H9 (cell line): ENCODE results near the gene FMNL1. TPM values are rescaled to one million over a fixed set of nuclear protein-coding genes. Genes with fewer than 3 reads are reported as not detected.

Experiments used
- DNase-seq: peaks from one replicate; pipeline ENCODE4 v3.0.0-alpha.2; 2017
- H2AFZ ChIP-seq: one replicate; pipeline ENCODE4 v1.6.1; 2013; ENCODE audit warnings: mild to moderate bottlenecking, low read length, control low read depth, moderate library complexity
- H2AK5ac ChIP-seq: 2 replicates; pipeline ENCODE4 v1.6.1; 2013; ENCODE audit warnings: low read length, control low read depth, mixed read lengths; ENCODE audit not compliant: insufficient read length
- H2BK120ac ChIP-seq: one replicate; pipeline ENCODE4 v1.6.1; 2013; ENCODE audit warnings: low read depth, mild to moderate bottlenecking, low read length, control low read depth, inconsistent platforms; ENCODE audit not compliant: poor library complexity, severe bottlenecking
- H2BK12ac ChIP-seq: 2 replicates; pipeline ENCODE4 v1.6.1; 2013; ENCODE audit warnings: low read length, control low read depth, mixed read lengths, low read depth; ENCODE audit not compliant: insufficient read length
- H2BK15ac ChIP-seq: 2 replicates; pipeline ENCODE4 v1.6.1; 2013; ENCODE audit warnings: low read depth, low read length, control low read depth
- H2BK20ac ChIP-seq: one replicate; pipeline ENCODE4 v1.6.1; 2013; ENCODE audit warnings: low read depth, mild to moderate bottlenecking, low read length, control low read depth, inconsistent platforms; ENCODE audit not compliant: poor library complexity, severe bottlenecking
- H2BK5ac ChIP-seq: 2 replicates; pipeline ENCODE4 v1.6.1; 2013; ENCODE audit warnings: low read length, control low read depth, mixed read lengths; ENCODE audit not compliant: insufficient read length
- H3K14ac ChIP-seq: 2 replicates; pipeline ENCODE4 v1.6.1; 2013; ENCODE audit warnings: low read length, control low read depth; ENCODE audit not compliant: insufficient read depth
- H3K18ac ChIP-seq: 2 replicates; pipeline ENCODE4 v1.6.1; 2013; ENCODE audit warnings: low read depth, mild to moderate bottlenecking, mixed read lengths, low read length, control low read depth; ENCODE audit not compliant: insufficient read length
- H3K23ac ChIP-seq: 2 replicates; pipeline ENCODE4 v1.6.1; 2013; ENCODE audit warnings: low read length, control low read depth, mixed read lengths, low read depth; ENCODE audit not compliant: insufficient read length
- H3K23me2 ChIP-seq: 2 replicates; pipeline ENCODE4 v1.6.1; 2013; ENCODE audit warnings: low read depth, mild to moderate bottlenecking, mixed read lengths, low read length, control low read depth; ENCODE audit not compliant: insufficient read length, poor library complexity, severe bottlenecking
- H3K27ac ChIP-seq: 2 replicates; pipeline ENCODE4 v1.5.1; 2013; ENCODE audit warnings: low read length, control low read depth, mixed read lengths, low read depth; ENCODE audit not compliant: insufficient read length
- H3K27me3 ChIP-seq: 2 replicates; pipeline ENCODE4 v1.6.1; 2013; ENCODE audit warnings: low read length, control low read depth, inconsistent platforms; ENCODE audit not compliant: insufficient read depth
- H3K4ac ChIP-seq: 2 replicates; pipeline ENCODE4 v1.6.1; 2013; ENCODE audit warnings: low read depth, mild to moderate bottlenecking, control low read depth, inconsistent platforms, low read length, moderate library complexity
- H3K4me1 ChIP-seq: 2 replicates; pipeline ENCODE4 v1.6.1; 2013; ENCODE audit warnings: low read length, control low read depth, inconsistent platforms; ENCODE audit not compliant: insufficient read depth
- H3K4me2 ChIP-seq: 2 replicates; pipeline ENCODE4 v1.6.1; 2013; ENCODE audit warnings: low read length, control low read depth, mixed read lengths; ENCODE audit not compliant: insufficient read length, insufficient read depth
- H3K56ac ChIP-seq: 2 replicates; pipeline ENCODE4 v1.6.1; 2013; ENCODE audit warnings: low read depth, mild to moderate bottlenecking, mixed read lengths, low read length, control low read depth; ENCODE audit not compliant: insufficient read length
- H3K79me1 ChIP-seq: 2 replicates; pipeline ENCODE4 v1.6.1; 2013; ENCODE audit warnings: low read depth, mild to moderate bottlenecking, moderate library complexity, low read length, control low read depth, inconsistent platforms; ENCODE audit not compliant: insufficient read depth, poor library complexity, severe bottlenecking
- H3K79me2 ChIP-seq: 2 replicates; pipeline ENCODE4 v1.6.1; 2013; ENCODE audit warnings: low read length, control low read depth, inconsistent platforms; ENCODE audit not compliant: insufficient read depth
- H3K9ac ChIP-seq: 2 replicates; pipeline ENCODE4 v1.6.1; 2013; ENCODE audit warnings: low read length, control low read depth, mixed read lengths; ENCODE audit not compliant: insufficient read length; ENCODE audit errors: extremely low read depth
- H3K9me3 ChIP-seq: one replicate; pipeline ENCODE4 v1.6.1; 2013; ENCODE audit warnings: low read depth, low read length, inconsistent platforms; ENCODE audit not compliant: control insufficient read depth
- H3T11ph ChIP-seq: one replicate; pipeline ENCODE4 v1.6.1; 2013; ENCODE audit warnings: mild to moderate bottlenecking, low read length, control low read depth, inconsistent platforms
- H4K20me1 ChIP-seq: one replicate; pipeline ENCODE4 v1.6.1; 2013; ENCODE audit not compliant: control insufficient read depth, insufficient read length, insufficient read depth
- H4K5ac ChIP-seq: 2 replicates; pipeline ENCODE4 v1.6.1; 2013; ENCODE audit warnings: low read depth, mild to moderate bottlenecking, mixed read lengths, low read length, control low read depth; ENCODE audit not compliant: insufficient read length
- H4K8ac ChIP-seq: replicated peaks from 2 replicates; pipeline ENCODE4 v1.6.1; 2013; ENCODE audit warnings: low read length, control low read depth, mixed read lengths, low read depth; ENCODE audit not compliant: insufficient read length
- H4K91ac ChIP-seq: 2 replicates; pipeline ENCODE4 v1.6.1; 2013; ENCODE audit warnings: low read depth, mild to moderate bottlenecking, moderate library complexity, mixed read lengths, low read length, control low read depth; ENCODE audit not compliant: insufficient read length
- H3K27ac Mint-ChIP-seq, 3 experiments: 2 replicates in 2 of 3; 3 replicates in 1 of 3; pipeline ENCODE4 v1.8.0; 2020 to 2021; ENCODE audit warnings: mixed read lengths in 3 of 3, mild to moderate bottlenecking in 1 of 3, moderate library complexity in 1 of 3
- H3K27me3 Mint-ChIP-seq: 2 replicates; pipeline ENCODE4 v1.8.0; 2021; ENCODE audit warnings: low read depth, mild to moderate bottlenecking, moderate library complexity, mixed read lengths
- H3K36me3 Mint-ChIP-seq, 3 experiments: 2 replicates in 2 of 3; 3 replicates in 1 of 3; pipeline ENCODE4 v1.8.0; 2020 to 2021; ENCODE audit warnings: low read depth in 3 of 3, mixed read lengths in 3 of 3; ENCODE audit not compliant: insufficient read depth in 1 of 3
- H3K4me1 Mint-ChIP-seq, 2 experiments: 2 replicates each; pipeline ENCODE4 v1.8.0; 2020; ENCODE audit warnings: mixed read lengths in 2 of 2
- H3K4me3 Mint-ChIP-seq, 2 experiments: 2 replicates in 1 of 2; 3 replicates in 1 of 2; pipeline ENCODE4 v1.8.0; 2020 to 2021; ENCODE audit warnings: mild to moderate bottlenecking in 2 of 2, mixed read lengths in 2 of 2, moderate library complexity in 1 of 2
- H3K9me3 Mint-ChIP-seq, 2 experiments: 2 replicates in 1 of 2; 3 replicates in 1 of 2; pipeline ENCODE4 v1.8.0; 2020; ENCODE audit warnings: mild to moderate bottlenecking in 2 of 2, mixed read lengths in 2 of 2, moderate library complexity in 1 of 2
- CTCF ChIP-seq: fragments of 200-600 bp; sonication (generic); conservative IDR thresholded peaks from 3 replicates; pipeline ENCODE4 v1.8.0; 2021; ENCODE audit warnings: antibody characterized with exemption, mild to moderate bottlenecking
- WGBS: extraction: QIAGEN DNeasy Blood & Tissue Kit; methylation state at CpG from one replicate; pipeline ENCODE4 v1.1.7; 2013; ENCODE audit warnings: missing lambda C conversion rate, low lambda C conversion rate, mixed read lengths; ENCODE audit not compliant: insufficient read length; ENCODE audit errors: extremely low coverage; 5-methylcytosine and 5-hydroxymethylcytosine counted together
- total RNA-seq: library from RNA; stranded (reverse); gene quantifications from 2 replicates; pipeline ENCODE4 v1.2.1, GENCODE V29; 2021

FMNL1 gene
- total RNA-seq, 1 experiment from 2014 or later, result 6.9 TPM

- peak; percentile 23; the same call in 2 of the 3 replicates for TF ChIP-seq CTCF
- Histone ChIP-seq H3K9me3 (no peaks in the 10 kb centered on the region), H2BK12ac (peak overlapping the region; percentile 39), H2BK15ac (no peak overlapping the region), H2BK20ac (no peak overlapping the region), H3K23ac (no peak overlapping the region), H3K27me3 (no peaks in the 10 kb centered on the region), H4K5ac (no peak overlapping the region), H3K18ac (peak overlapping the region; percentile 84), H3K56ac (no peak overlapping the region), H2AFZ (no peak overlapping the region), H3K79me1 (no peaks in the 10 kb centered on the region), H3K4me2 (no peak overlapping the region), H3K27ac (no peak overlapping the region), H3T11ph (no peak overlapping the region), H2AK5ac (no peak overlapping the region), H3K79me2 (no peaks in the 10 kb centered on the region), H2BK120ac (peak overlapping the region; percentile 39), H2BK5ac (no peak overlapping the region), H3K4ac (no peak overlapping the region), H4K8ac (no peak overlapping the region), H3K14ac (peak overlapping the region; percentile 69), H4K20me1 (no peaks in the 10 kb centered on the region), H3K23me2 (no peaks in the 10 kb centered on the region), H3K4me1 (peaks cover 2% of the 10 kb centered on the region; the same call in 1 of the 2 replicates), H3K9ac (no peak overlapping the region), H4K91ac (peak overlapping the region; percentile 75)
- no CpG with 5 or more reads among the region's 10 CpGs for WGBS
- H3K27ac Mint-ChIP-seq, result peak overlapping the region; percentile 95 to 98 (median 97); a peak in 6 of 7 replicates
- peaks cover 2 to 20% (median 7%) of the 10 kb centered on the region in 3 experiments; a peak in 5 of 7 replicates for H3K36me3 Mint-ChIP-seq
- H3K9me3 Mint-ChIP-seq, result no peaks in the 10 kb centered on the region
- H3K4me3 Mint-ChIP-seq, result peak overlapping the region in 1 of 2 experiments; percentile 56; a peak in 2 of 5 replicates
- H3K27me3 Mint-ChIP-seq, result no peaks in the 10 kb centered on the region
- peaks cover 30 to 43% of the 10 kb centered on the region in 2 experiments for H3K4me1 Mint-ChIP-seq
- DNase-seq, result peak; percentile 75
Measured at GRCh38 chr17:45172541-45173286, 49.0 kb upstream of the FMNL1 start.
